Measurements from ENCODE around the gene NNAT.

NNAT gene

GRCh38 chr20:37513779-37514359 lies 7.2 kb upstream of the NNAT start:
- Mint-ChIP-seq H3K4me3 (no peak overlapping the region), H3K4me1 (ENCODE audit: low read depth) (peaks cover 6% of the 10 kb centered on the region), H3K27ac (no peak overlapping the region), H3K9me3 (no peaks in the 10 kb centered on the region), H3K36me3 (ENCODE audit: low read depth) (peaks cover 39% of the 10 kb centered on the region), H3K27me3 (no peaks in the 10 kb centered on the region)

GRCh38 chr20:37515876-37516275 lies 5.2 kb upstream of the NNAT start:
- Mint-ChIP-seq H3K27ac (no peak overlapping the region), H3K9me3 (no peaks in the 10 kb centered on the region), H3K4me3 (no peak overlapping the region), H3K4me1 (ENCODE audit: low read depth) (peaks cover 14% of the 10 kb centered on the region), H3K36me3 (ENCODE audit: low read depth) (peaks cover 45% of the 10 kb centered on the region), H3K27me3 (no peaks in the 10 kb centered on the region)

GRCh38 chr20:37516811-37517750 lies 4.0 kb upstream of the NNAT start:
- no peak overlapping the region for H3K4me3 Mint-ChIP-seq
- H3K27me3 Mint-ChIP-seq: no peaks in the 10 kb centered on the region
- no peaks in the 10 kb centered on the region for H3K9me3 Mint-ChIP-seq
- H3K36me3 Mint-ChIP-seq (ENCODE audit: low read depth): peaks cover 40% of the 10 kb centered on the region
- H3K4me1 Mint-ChIP-seq (ENCODE audit: low read depth): peaks cover 19% of the 10 kb centered on the region
- no peak overlapping the region for H3K27ac Mint-ChIP-seq

GRCh38 chr20:37518059-37518458 lies 3.0 kb upstream of the NNAT start:
- Mint-ChIP-seq H3K36me3 (ENCODE audit: low read depth) (peaks cover 40% of the 10 kb centered on the region), H3K27me3 (no peaks in the 10 kb centered on the region), H3K9me3 (no peaks in the 10 kb centered on the region), H3K4me3 (no peak overlapping the region), H3K27ac (no peak overlapping the region), H3K4me1 (ENCODE audit: low read depth) (peaks cover 23% of the 10 kb centered on the region)

- no peak overlapping the region for H3K4me3 Mint-ChIP-seq
- no peak overlapping the region for H3K27ac Mint-ChIP-seq
- peaks cover 40% of the 10 kb centered on the region for H3K36me3 Mint-ChIP-seq (ENCODE audit: low read depth)
Measured at GRCh38 chr20:37518606-37519507, 2.2 kb upstream of the NNAT start.

GRCh38 chr20:37519508-37520418 lies 1.3 kb upstream of the NNAT start:
- H3K27me3 Mint-ChIP-seq: no peaks in the 10 kb centered on the region
- peaks cover 39% of the 10 kb centered on the region for H3K4me1 Mint-ChIP-seq (ENCODE audit: low read depth)
- peaks cover 39% of the 10 kb centered on the region for H3K36me3 Mint-ChIP-seq (ENCODE audit: low read depth)
- H3K9me3 Mint-ChIP-seq: no peaks in the 10 kb centered on the region
- H3K4me3 Mint-ChIP-seq: no peak overlapping the region
- no peak overlapping the region for H3K27ac Mint-ChIP-seq

More at GRCh38 chr20:37518606-37519507, 2.2 kb upstream of the NNAT start:
- no peaks in the 10 kb centered on the region for H3K27me3 Mint-ChIP-seq
- H3K9me3 Mint-ChIP-seq: no peaks in the 10 kb centered on the region
- H3K4me1 Mint-ChIP-seq (ENCODE audit: low read depth): peaks cover 30% of the 10 kb centered on the region

GRCh38 chr20:37520419-37520955 lies 563 bp upstream of the NNAT start:
- Mint-ChIP-seq H3K27ac (no peak overlapping the region), H3K4me3 (peak overlapping the region; percentile 61), H3K4me1 (ENCODE audit: low read depth) (peaks cover 46% of the 10 kb centered on the region), H3K9me3 (no peaks in the 10 kb centered on the region), H3K27me3 (no peaks in the 10 kb centered on the region), H3K36me3 (ENCODE audit: low read depth) (peaks cover 35% of the 10 kb centered on the region)

- no peaks in the 10 kb centered on the region for H3K27me3 Mint-ChIP-seq
- no peak overlapping the region for H3K4me3 Mint-ChIP-seq
- peaks cover 21% of the 10 kb centered on the region for H3K36me3 Mint-ChIP-seq (ENCODE audit: low read depth)
- H3K4me1 Mint-ChIP-seq (ENCODE audit: low read depth): peaks cover 54% of the 10 kb centered on the region
- no peaks in the 10 kb centered on the region for H3K9me3 Mint-ChIP-seq
- no peak overlapping the region for H3K27ac Mint-ChIP-seq
Measured at GRCh38 chr20:37522260-37523011, 1.4 kb downstream of the NNAT start.

- no peak overlapping the region for H3K4me3 Mint-ChIP-seq
- no peak overlapping the region for H3K27ac Mint-ChIP-seq
- no peaks in the 10 kb centered on the region for H3K9me3 Mint-ChIP-seq
- H3K36me3 Mint-ChIP-seq (ENCODE audit: low read depth): peaks cover 20% of the 10 kb centered on the region
- peaks cover 54% of the 10 kb centered on the region for H3K4me1 Mint-ChIP-seq (ENCODE audit: low read depth)
- no peaks in the 10 kb centered on the region for H3K27me3 Mint-ChIP-seq
Measured at GRCh38 chr20:37523012-37523391, 2.0 kb downstream of the NNAT start.

GRCh38 chr20:37523911-37524700 lies 3.1 kb downstream of the NNAT start:
- Mint-ChIP-seq H3K27ac (no peak overlapping the region), H3K9me3 (no peaks in the 10 kb centered on the region), H3K4me3 (no peak overlapping the region), H3K4me1 (ENCODE audit: low read depth) (peaks cover 62% of the 10 kb centered on the region), H3K27me3 (no peaks in the 10 kb centered on the region), H3K36me3 (ENCODE audit: low read depth) (peaks cover 11% of the 10 kb centered on the region)

- Mint-ChIP-seq H3K4me1 (ENCODE audit: low read depth) (peaks cover 65% of the 10 kb centered on the region), H3K4me3 (peak overlapping the region; percentile 53), H3K36me3 (ENCODE audit: low read depth) (peaks cover 7% of the 10 kb centered on the region), H3K27me3 (no peaks in the 10 kb centered on the region), H3K27ac (peak overlapping the region; percentile 67), H3K9me3 (no peaks in the 10 kb centered on the region)
Measured at GRCh38 chr20:37524859-37525708, 4.0 kb downstream of the NNAT start.

GRCh38 chr20:37525810-37526209 lies 4.8 kb downstream of the NNAT start:
- H3K4me3 Mint-ChIP-seq: peak overlapping the region; percentile 53
- no peaks in the 10 kb centered on the region for H3K9me3 Mint-ChIP-seq
- H3K36me3 Mint-ChIP-seq (ENCODE audit: low read depth): no peaks in the 10 kb centered on the region
- peaks cover 58% of the 10 kb centered on the region for H3K4me1 Mint-ChIP-seq (ENCODE audit: low read depth)
- no peak overlapping the region for H3K27ac Mint-ChIP-seq
- no peaks in the 10 kb centered on the region for H3K27me3 Mint-ChIP-seq
